Calu3 (cell line): ENCODE measurements around the gene SORCS1. TPM values are rescaled to one million over a fixed set of nuclear protein-coding genes. Genes with fewer than 3 reads are reported as not detected.

Experiments used
- BruUV-seq: library from RNA; stranded (reverse); fragments of 400-500 nt; replicated peaks from 2 replicates; lab custom pipeline; 2021; lab: Mats Ljungman, UMichigan
- CTCF ChIA-PET: fragments of 300-600 bp; sonication (Branson Sonifier 250); formaldehyde crosslinking; loops from one replicate; lab custom pipeline; 2022; ENCODE audit warnings: antibody characterized with exemption; lab: Charles Lee
- DNase-seq: peaks from one replicate; pipeline ENCODE4 v3.0.0; 2022
- H3K27ac Mint-ChIP-seq: one replicate; pipeline ENCODE4 v1.8.0; 2022; ENCODE audit warnings: mixed read lengths; ENCODE audit not compliant: unreplicated experiment
- H3K27me3 Mint-ChIP-seq: one replicate; pipeline ENCODE4 v1.8.0; 2022; ENCODE audit warnings: mixed read lengths; ENCODE audit not compliant: unreplicated experiment
- H3K36me3 Mint-ChIP-seq: one replicate; pipeline ENCODE4 v1.8.0; 2022; ENCODE audit warnings: mild to moderate bottlenecking, moderate library complexity, mixed read lengths; ENCODE audit not compliant: insufficient read depth, unreplicated experiment
- H3K4me1 Mint-ChIP-seq: one replicate; pipeline ENCODE4 v1.8.0; 2022; ENCODE audit warnings: mild to moderate bottlenecking, low read depth, mixed read lengths; ENCODE audit not compliant: unreplicated experiment
- H3K4me3 Mint-ChIP-seq: one replicate; pipeline ENCODE4 v1.8.0; 2022; ENCODE audit warnings: mild to moderate bottlenecking, low read depth, moderate library complexity, mixed read lengths; ENCODE audit not compliant: unreplicated experiment
- H3K9me3 Mint-ChIP-seq: one replicate; pipeline ENCODE4 v1.8.0; 2022; ENCODE audit warnings: low read depth, mixed read lengths; ENCODE audit not compliant: unreplicated experiment
- CTCF ChIP-seq: fragments of 200-600 bp; IDR thresholded peaks from one replicate; pipeline ENCODE4 v1.8.0; 2022; ENCODE audit warnings: antibody characterized with exemption; ENCODE audit not compliant: unreplicated experiment
- intact Hi-C: fragments of 100-400 bp; cut with micrococcal nuclease; formaldehyde crosslinking; loops from one replicate; pipeline ENCODE4 v1.10.0; 2022; ENCODE audit not compliant: unreplicated experiment
- total RNA-seq: library from RNA; stranded (reverse); gene quantifications from 2 replicates; pipeline ENCODE4 v1.2.3, GENCODE V29; 2022

SORCS1 gene
- total RNA-seq, 1 experiment from 2014 or later, result not detected

GRCh38 chr10:106956216-106956915 lies 208.1 kb downstream of the SORCS1 start:
- intact Hi-C loops, result no loop called here
- Mint-ChIP-seq H3K27me3 (no peaks in the 10 kb centered on the region), H3K27ac (no peak overlapping the region), H3K4me3 (no peak overlapping the region), H3K36me3 (no peaks in the 10 kb centered on the region), H3K4me1 (no peaks in the 10 kb centered on the region), H3K9me3 (no peaks in the 10 kb centered on the region)
- CTCF ChIA-PET, result no interaction called here
- no peak for DNase-seq
- TF ChIP-seq CTCF, result no peak
- no TSS peak for BruUV-seq

DNA sequence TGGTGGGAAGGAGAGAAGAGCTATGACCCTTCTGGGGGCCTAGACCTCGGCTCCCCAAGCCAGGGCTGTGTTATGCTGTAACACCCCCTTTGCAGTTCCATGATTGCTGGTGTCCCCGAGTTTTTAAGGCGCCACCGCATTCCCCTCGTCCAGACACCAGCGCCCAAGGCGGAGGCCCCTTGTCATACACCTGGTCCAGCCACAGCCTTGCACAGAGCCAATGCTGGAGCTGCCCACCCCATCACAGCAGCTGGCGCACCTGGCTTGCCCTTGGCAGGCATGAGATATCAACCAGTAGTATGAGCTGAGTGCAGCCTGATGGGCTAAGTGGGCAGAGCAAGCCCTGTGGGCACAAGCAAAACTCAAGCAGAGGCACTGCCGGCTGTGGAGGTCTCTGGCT lies 209.4 kb downstream of the SORCS1 start:
- CTCF ChIA-PET, result interaction anchor here (0.6 kb wide), 1 partner anchor 9 kb away, joined by 3 read pairs; no protein-coding TSS in a partner anchor
- no peak for DNase-seq
- Mint-ChIP-seq H3K4me1 (no peaks in the 10 kb centered on the region), H3K9me3 (peaks cover under 1% of the 10 kb centered on the region), H3K36me3 (no peaks in the 10 kb centered on the region), H3K27ac (no peak overlapping the region), H3K27me3 (no peaks in the 10 kb centered on the region), H3K4me3 (no peak overlapping the region)
- TF ChIP-seq CTCF, result no peak
- BruUV-seq, result no TSS peak
- intact Hi-C loops, result no loop called here

- intact Hi-C loops, result no loop called here
- CTCF ChIA-PET, result no interaction called here
- H3K4me1 Mint-ChIP-seq, result no peaks in the 10 kb centered on the region
- H3K36me3 Mint-ChIP-seq, result no peaks in the 10 kb centered on the region
- peaks cover 3% of the 10 kb centered on the region for H3K9me3 Mint-ChIP-seq
- BruUV-seq, result no TSS peak
- H3K4me3 Mint-ChIP-seq, result no peak overlapping the region
- no peak for DNase-seq
- H3K27ac Mint-ChIP-seq, result no peak overlapping the region
- H3K27me3 Mint-ChIP-seq, result no peaks in the 10 kb centered on the region
- no peak for TF ChIP-seq CTCF
Measured at GRCh38 chr10:106952033-106952432, 212.5 kb downstream of the SORCS1 start.

DNA sequence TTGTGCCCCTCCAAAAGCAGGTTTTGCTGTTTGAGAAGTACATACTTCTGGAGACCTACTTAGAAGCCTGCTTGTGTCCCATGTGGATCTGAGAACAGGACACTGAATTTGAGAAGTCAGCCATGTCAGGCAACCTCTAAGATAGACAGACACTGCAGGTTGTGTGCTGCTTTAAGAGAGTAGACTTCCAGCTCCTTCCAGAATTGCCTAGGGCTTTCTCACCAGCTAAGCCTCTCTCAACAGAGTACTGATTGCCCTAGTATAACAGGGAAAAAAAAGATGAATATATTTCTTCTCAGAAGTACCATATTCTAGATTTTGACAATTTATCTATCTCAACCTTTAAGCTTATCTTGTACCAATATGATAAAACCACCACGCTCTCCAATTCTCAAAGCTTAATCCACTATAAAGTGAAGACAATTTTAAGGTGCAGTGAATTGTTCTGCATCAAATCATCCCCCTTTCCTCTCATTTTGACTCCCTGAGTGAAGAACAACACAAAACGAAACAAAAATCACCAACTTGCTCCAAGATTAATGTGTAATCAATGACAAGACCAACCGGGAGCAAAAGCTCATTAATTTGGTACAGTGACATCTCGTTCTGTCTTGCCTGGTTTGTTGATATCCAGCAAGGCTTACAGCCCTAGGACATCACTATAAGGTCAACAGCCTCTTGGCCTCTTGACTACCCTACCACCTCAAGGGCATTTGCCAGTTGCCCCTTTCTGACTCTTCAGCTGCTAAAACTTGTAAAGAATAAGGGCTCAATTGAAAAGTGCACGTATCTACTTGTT lies 214.6 kb downstream of the SORCS1 start:
- no peaks in the 10 kb centered on the region for H3K4me1 Mint-ChIP-seq
- no peak for TF ChIP-seq CTCF
- H3K9me3 Mint-ChIP-seq, result peaks cover 3% of the 10 kb centered on the region
- DNase-seq, result no peak
- no peaks in the 10 kb centered on the region for H3K27me3 Mint-ChIP-seq
- H3K4me3 Mint-ChIP-seq, result no peak overlapping the region
- no peaks in the 10 kb centered on the region for H3K36me3 Mint-ChIP-seq
- intact Hi-C loops, result no loop called here
- CTCF ChIA-PET, result no interaction called here
- no peak overlapping the region for H3K27ac Mint-ChIP-seq
- no TSS peak for BruUV-seq
